ENCODE measurements around the gene SEMA7A.
"Not testable (repeated sequence)": the region's sequence is repeated elsewhere in the genome, so short reads cannot be mapped to it uniquely, and the experiment has no call there.

SEMA7A gene

GRCh38 chr15:74391582-74392450 lies 41.9 kb downstream of the SEMA7A start:
- no peak for DNase-seq
- Histone ChIP-seq H3K27me3 (peaks cover 0 to 20% of the 10 kb centered on the region in 2 donors), H3K4me1 (no peaks in the 10 kb centered on the region), H3K36me3 (no peaks in the 10 kb centered on the region), H3K4me3 (no peak overlapping the region), H3K9me3 (no peaks in the 10 kb centered on the region), H3K27ac (no peak overlapping the region)
- intact Hi-C loops (cut with DNase I; ENCODE audit: low total_unique reads) = no loop called here
- TF ChIP-seq CTCF (IDR thresholded peaks at IDR 0.05) = no peak

GRCh38 chr15:74390647-74391288 lies 43.0 kb downstream of the SEMA7A start:
- intact Hi-C loops (cut with DNase I; ENCODE audit: low total_unique reads) = no loop called here
- no peaks in the 10 kb centered on the region for H3K36me3 ChIP-seq
- no peak overlapping the region for H3K4me3 ChIP-seq
- TF ChIP-seq CTCF (IDR thresholded peaks at IDR 0.05) = no peak
- DNase-seq = no peak
- H3K9me3 ChIP-seq = no peaks in the 10 kb centered on the region
- H3K4me1 ChIP-seq = no peaks in the 10 kb centered on the region
- peaks cover 0 to 25% of the 10 kb centered on the region in 2 donors for H3K27me3 ChIP-seq
- no peak overlapping the region for H3K27ac ChIP-seq

- H3K27me3 ChIP-seq = peaks cover 0 to 25% of the 10 kb centered on the region in 2 donors
- H3K4me1 ChIP-seq; DNase-seq; H3K4me3 ChIP-seq; H3K9me3 ChIP-seq; H3K36me3 ChIP-seq; intact Hi-C loops (cut with DNase I; ENCODE audit: low total_unique reads); H3K27ac ChIP-seq: not testable (repeated sequence)
These were observed 43.6 kb downstream of the SEMA7A start for GRCh38 chr15:74390049-74390646.

GRCh38 chr15:74389241-74390048 lies 44.3 kb downstream of the SEMA7A start:
- DNase-seq = no peak
- intact Hi-C loops (cut with DNase I; ENCODE audit: low total_unique reads) = no loop called here
- no peak overlapping the region for H3K4me3 ChIP-seq
- H3K4me1 ChIP-seq = no peaks in the 10 kb centered on the region
- H3K9me3 ChIP-seq = no peaks in the 10 kb centered on the region
- no peak for TF ChIP-seq CTCF (IDR thresholded peaks at IDR 0.05)
- H3K27ac ChIP-seq = no peak overlapping the region
- H3K36me3 ChIP-seq = no peaks in the 10 kb centered on the region
- H3K27me3 ChIP-seq = peaks cover 0 to 25% of the 10 kb centered on the region in 2 donors

- no peak for DNase-seq
- Histone ChIP-seq H3K36me3 (no peaks in the 10 kb centered on the region), H3K27ac (no peak overlapping the region), H3K27me3 (peaks cover 0 to 25% of the 10 kb centered on the region in 2 donors), H3K4me1 (no peaks in the 10 kb centered on the region), H3K4me3 (no peak overlapping the region), H3K9me3 (no peaks in the 10 kb centered on the region)
- no peak for TF ChIP-seq CTCF (IDR thresholded peaks at IDR 0.05)
- intact Hi-C loops (cut with DNase I; ENCODE audit: low total_unique reads) = no loop called here
These were observed 45.3 kb downstream of the SEMA7A start for GRCh38 chr15:74388363-74388951.

Measured in tibial artery (tissue), 4 donors.